HG02884 (cell line): ENCODE results near the gene ANKRD31.
"Not testable (repeated sequence)": the region's sequence is repeated elsewhere in the genome, so short reads cannot be mapped to it uniquely, and the experiment has no call there.

Experiments
- ATAC-seq: cut with Tn5 transposase; IDR thresholded peaks from one replicate; pipeline ENCODE4 v1.9.1; 2021; ENCODE audit warnings: mild to moderate bottlenecking, moderate library complexity; ENCODE audit not compliant: unreplicated experiment

ANKRD31 gene

DNA sequence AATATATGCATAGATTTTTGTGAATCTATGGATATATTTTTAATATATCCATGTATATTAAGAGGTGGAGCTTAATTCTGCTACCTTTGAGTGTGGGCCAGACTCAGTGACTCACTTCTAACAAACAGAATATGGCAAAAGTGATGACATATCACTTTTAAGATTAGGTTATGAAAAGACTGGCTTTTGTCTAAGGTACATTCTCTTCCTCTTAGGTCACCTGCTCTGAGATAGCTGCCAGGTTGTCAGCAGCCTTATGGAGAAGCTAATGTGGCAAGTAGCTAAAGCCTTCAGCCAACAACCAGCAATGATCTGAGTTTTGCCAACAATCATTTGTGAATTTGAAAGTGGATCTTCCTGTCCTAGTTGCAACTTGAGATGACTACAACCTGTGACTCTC is 83.8 kb downstream of the ANKRD31 start:
- no peak for ATAC-seq

DNA sequence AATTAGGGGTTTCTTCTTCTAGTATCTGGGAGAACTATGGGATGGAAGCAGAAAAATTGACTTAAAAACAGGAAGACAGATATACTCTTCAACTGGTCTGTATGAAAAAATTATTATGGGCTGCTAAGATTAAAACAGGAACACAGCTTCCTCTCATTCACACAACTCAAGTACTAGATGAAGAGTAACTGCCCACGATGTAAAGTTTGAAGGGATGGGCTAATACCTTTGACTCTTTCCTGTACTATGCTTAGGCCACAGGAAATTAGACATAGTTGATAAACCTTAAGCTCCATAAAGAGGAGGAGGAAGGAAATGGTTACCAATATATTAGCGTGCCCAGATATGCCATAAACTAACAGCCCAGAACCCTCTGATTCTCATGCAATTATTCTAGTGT is 88.6 kb downstream of the ANKRD31 start:
- ATAC-seq: no peak

DNA sequence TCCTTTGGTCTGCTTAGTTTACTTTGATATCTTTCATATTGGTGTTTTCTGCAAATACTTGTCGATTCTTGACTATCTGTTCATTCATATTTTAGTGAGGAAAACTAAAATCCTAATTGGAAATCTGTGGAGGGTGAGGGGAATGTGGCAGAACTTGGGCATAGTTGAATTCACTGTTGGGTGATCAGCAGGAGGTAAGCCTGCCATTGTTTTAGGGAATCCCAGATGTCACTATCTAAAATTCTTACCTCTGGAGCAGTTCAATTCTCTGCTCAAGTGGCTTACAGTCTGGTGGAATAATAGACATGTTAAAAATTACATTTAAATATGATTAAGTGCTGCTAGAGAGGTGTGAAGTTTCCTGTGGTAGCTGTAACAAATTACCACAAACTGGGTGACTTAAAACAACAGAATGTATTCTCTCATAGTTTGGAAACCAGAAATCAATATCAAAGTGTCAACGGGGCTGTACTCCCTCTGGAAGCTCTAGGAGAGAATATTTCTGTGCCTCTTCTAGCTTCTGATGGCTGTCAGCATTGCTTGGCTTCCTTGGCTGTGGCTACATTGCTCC is 94.0 kb downstream of the ANKRD31 start:
- ATAC-seq: no peak

DNA sequence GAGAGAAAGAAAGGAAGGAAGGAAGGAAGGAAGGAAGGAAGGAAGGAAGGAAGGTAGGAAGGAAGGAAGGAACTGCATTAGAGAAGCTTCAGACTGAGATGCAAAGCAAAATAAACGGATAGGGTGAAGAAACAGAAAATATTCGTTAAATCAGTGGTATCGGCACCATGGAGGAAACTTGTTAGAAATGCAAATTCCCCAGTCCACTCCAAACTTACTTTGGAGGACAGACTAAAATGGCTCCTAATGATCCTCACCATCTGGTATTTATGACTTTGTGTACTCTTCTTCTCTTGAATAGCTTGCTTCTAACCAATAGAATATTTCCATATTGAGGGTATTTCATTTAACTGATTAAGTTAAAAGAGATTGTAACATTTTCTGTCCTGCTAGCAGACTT is 96.4 kb downstream of the ANKRD31 start:
- ATAC-seq: no peak

DNA sequence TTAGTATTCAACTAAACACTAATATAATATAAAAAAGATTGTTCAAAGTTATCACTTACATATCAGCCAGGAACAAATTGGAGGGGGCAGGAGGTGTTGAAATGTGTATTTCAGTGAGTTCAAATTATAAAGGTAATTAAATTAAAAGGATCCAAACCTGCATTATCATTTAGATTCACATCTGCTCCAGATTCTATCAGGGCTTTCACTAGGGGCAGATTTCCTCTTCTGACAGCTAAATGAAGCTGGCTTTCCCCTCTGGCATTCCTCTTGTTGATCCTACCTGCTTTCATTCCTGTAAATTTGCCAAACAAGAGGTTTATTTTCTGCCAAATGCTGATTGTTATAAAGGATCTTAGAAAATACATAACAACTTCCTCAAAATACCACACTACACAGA is 98.0 kb downstream of the ANKRD31 start:
- ATAC-seq: no peak

DNA sequence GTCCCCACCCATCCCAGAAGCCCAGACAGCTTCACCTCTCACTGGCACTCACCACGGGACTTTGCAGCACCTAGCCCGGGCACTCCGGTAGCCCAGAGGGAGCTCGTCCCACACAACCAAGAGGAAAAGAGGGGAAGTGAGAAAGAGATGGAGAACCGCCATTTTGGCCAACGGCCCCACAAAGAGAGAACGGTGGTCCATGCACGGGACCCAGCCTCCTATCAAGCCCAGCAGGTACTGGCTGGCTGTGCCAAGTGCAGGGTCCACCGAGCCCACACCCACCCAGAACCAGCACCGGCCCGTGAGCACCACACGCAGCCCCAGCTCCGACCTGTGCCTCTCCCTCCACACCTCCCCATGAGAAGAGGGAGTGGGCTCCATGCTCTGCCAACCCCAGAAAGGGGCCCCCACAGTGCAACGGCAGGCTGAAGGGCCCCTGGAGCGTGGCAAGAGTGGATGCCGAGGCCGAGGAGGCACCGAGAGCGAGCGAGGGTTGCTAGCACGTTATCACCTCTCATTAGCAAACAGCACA is 105.8 kb downstream of the ANKRD31 start:
- ATAC-seq: no peak

DNA sequence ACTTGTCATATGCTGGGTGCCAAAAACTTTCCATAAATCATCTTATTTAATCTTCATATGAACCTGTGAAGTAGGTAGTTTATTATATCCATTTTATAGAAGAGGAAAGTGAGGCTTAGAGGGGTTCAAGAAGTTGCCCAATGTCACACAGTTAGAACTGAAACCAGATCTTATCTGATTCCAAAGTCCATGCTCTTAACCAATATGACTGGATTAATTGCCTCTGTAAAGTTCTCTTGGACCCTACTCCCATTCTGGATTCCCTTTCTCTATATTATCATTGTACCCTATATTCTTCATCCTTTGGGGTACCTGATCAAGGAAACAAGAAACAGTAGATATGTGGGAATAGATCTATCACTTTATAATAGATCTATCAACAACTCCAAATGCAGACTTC is 119.8 kb downstream of the ANKRD31 start:
- ATAC-seq: no peak

DNA sequence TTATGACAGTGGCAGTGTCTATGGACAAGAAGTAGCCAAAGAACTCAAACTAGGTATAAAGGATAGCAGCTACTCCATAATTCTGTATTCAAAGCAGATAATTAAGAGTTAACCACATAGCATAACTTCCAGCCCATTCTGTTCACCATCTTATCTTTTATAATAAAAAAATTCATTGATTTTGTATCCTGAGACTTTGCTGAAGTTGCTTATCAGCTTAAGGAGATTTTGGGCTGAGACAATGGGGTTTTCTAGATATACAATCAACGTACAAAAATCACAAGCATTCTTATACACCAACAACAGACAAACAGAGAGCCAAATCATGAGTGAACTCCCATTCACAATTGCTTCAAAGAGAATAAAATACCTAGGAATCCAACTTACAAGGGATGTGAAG is 122.4 kb downstream of the ANKRD31 start:
- not testable (repeated sequence) for ATAC-seq

DNA sequence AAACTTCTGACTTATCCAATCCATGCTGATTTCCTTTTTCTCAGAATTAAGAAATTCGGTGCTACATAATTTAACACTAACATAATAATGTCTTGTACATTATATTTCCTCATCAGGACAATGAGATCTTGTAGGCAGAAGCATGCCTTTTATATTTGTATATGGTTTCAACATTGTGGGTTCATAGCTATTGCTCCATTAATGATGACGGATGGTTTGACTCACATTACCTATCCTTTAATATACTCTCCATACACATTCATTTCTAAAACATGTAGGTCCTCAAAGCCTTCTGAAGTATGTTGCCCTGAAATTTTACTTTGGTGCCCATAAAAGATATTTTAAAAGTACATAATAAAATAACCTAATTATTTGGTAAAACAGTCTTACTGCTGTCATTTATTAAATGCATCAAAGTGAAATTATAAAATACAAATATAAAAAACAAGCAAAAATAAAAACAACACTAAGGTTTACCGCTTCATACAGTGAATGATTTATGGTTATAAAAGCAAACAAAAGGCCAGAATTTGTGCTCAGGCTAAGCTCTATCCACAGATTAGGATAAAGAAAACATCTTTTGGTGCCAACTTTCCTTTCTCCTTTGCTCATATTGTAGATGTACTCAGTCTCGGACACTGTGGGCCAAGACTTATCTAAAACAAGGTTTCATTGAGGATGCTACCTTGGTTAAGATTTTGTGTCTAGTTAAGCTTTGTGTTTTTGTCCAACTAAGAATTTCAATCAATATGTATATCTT is 123.1 kb downstream of the ANKRD31 start:
- ATAC-seq: no peak

DNA sequence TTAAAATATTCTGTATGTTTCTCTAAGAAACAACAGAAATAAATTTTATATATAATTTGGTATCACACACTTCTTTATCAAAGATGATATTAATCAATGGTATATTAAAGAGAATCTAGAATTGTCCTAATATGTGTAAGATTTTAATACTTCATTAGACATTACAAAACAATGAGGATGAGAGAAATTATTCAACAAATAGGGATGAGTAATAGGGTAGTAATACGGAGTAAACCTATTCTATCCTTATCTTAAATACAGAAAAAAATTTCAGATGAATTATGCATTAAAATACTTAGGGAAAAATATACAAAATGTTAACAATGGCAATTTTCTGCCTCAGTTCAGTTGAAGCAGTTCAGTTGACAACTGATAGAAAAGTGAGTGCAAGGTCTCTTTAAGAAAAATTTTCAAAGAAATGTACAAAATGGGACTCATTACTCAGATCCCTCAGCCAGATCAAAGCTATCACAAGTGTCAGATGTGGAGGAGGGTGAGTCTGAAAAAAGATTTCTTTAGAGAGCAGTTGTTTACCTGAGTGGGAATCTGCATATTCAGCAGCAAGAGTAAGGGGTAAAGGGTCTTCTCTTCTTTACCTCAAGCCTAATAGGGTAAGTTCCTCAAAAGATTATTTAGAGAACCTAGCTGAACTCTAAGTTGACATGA is 127.6 kb downstream of the ANKRD31 start:
- ATAC-seq: no peak

DNA sequence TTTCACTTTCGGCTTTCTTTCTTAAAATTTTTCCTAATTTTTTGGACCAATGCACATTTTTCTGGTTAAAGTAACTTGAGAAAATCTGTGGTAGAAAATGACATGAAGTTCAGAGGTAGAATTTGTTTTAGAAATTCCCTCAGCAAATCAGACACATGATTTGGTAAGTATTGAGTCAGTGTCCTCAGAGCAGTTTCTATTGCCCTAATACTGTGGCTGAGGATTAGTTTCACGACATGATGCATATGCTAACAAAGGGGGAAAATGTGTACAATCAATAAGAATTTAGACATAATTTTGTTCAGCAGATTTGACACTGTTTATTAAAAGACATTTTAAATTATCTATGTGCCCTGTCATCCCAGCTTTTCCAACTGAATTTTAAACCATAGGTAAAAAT is 128.2 kb downstream of the ANKRD31 start:
- no peak for ATAC-seq

DNA sequence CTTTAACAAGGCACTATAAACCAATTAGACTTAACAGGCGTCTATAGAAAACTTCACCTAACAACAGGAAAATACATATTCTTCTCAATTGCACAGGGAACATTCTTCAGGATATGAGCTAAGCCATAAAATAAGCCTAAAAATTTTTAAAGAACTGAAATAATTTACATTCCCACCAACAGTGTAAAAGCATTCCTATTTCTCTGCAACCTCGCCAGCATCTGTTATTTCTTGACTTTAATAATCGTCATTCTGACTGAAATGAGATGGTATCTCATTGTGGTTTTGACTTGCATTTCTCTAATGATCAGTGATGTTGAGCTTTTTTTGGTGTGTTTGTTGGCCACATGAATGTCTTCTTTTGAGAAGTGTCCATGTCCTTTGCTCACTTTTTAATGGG is 140.7 kb downstream of the ANKRD31 start:
- not testable (repeated sequence) for ATAC-seq

DNA sequence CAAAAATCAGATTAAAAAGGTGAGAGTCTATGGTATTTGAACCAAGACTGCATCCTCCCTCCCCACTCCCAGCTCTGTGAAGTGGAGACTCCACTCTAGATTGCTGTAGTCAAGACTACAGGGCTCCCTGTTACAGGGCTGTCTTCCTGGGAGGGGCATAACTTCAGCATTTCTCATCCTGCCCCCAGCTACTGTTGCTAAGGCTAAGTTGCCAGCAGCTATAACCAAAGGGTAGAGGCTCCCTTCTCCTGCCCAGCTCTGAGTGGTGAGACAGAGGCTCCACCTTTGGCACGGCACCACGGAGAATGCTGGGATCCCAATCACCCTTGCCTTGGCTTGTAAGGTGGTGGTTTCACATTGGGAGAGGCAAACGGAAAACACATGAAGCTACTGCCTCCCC is 145.1 kb downstream of the ANKRD31 start:
- no peak for ATAC-seq

DNA sequence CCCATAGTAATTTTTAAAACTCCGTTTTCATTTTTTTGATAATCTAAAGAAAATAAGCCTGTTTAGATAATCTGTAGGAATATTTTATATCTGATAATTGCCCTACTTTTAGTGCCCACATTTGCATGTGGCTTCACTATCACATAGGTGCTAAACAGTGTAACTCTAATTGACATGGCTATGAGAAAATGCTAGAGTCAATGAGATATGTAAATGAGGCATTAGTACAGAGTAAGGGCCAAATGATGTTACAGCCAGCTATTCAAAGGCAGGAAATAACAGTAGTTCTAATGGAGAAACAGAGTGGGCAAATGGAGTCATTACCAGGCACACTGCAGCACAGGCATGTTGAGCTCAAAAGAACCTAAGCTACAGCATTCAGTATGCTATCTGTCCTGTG is 147.0 kb downstream of the ANKRD31 start:
- no peak for ATAC-seq

DNA sequence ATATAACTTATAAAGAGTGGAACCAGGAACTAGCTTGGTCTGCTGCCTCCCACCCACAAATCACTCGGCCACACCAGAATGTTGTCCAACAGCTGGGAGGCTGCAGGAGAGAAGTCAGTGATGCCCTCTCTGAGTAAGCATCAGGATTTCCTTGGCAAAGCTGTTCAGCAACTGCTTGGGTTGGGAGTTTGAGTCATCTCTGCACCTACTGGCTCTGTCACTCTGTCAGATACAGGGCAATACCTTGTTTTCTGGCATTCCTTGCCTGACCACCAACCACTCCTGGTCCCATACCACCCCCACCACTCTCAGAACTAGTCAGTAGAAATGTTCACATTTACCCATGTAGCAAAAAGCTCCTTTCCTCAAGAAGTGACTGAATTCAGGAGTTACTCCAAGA is 147.5 kb downstream of the ANKRD31 start:
- ATAC-seq: no peak

DNA sequence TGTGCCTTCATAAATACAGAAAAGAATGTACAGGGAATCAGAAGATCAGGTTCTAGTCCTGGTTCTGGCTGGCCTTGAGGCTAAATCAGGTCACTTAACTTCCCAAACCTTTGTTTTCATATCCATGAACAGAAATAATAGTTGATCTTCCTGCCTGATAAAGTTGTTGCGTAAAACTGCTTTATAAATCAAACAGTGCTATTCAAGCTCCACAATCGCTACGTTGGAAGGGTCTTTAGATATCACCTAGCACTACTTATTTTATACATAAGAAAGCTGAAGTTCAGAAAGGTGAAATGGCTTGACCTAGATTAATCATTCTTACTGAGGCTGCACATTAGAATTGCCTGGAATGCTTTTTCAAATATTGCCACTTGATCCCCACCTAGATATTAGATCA is 148.0 kb downstream of the ANKRD31 start:
- ATAC-seq: no peak

DNA sequence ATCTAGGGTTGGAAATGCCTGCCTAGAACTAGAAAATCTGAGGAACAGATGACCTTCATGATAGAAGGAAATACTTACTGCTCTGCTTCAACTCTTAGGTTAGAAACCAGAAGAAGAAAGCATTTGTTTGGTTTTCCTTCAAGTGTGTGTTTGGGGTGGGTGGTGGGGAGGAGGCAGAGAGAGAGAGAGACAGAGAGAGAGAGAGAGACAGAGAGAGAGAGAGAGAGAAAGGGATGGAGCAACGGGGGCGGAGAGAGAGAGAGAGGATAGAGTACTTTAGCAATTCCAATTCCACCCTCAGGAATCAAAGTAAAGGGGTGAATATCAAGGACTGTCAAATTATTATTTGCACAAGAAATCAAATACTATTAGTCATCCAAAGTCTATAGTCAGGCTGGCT is 155.2 kb downstream of the ANKRD31 start:
- no peak for ATAC-seq

DNA sequence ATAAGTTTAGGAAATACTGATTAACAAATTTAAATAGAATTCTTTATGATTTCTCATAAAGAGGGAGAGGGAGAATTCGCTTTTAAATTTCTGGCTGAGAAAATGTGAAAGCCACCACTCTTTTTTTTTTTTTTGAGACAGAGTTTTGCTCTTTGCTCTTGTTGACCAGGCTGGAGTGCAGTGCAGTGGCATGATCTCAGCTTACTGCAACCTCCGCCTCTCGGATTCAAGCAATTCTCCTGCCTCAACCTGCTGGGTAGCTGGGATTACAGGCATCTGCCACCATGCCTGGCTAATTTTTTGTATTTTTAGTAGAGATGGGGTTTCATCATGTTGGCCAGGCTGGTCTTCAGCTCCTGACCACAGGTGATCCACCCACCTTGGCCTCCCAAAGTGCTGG is 157.3 kb downstream of the ANKRD31 start:
- ATAC-seq: not testable (repeated sequence)

DNA sequence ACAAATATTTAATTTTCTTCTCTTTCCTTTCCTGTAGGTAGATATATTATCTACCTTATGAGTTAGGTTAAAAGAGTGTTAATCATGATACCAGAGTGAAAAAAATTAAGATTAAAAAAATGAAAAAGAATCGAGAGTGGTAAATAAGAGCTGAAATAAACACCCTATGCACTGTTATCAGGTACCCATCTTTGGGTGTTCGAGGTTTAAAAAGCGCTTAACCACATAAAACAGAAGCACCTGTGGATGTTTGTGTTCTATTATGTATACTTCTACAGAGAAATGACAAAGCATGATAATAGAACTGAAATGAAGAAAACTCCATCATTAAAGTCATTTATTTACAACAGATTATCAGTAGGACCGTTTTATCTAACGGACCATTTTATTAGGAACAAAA is 158.7 kb downstream of the ANKRD31 start:
- ATAC-seq: no peak

DNA sequence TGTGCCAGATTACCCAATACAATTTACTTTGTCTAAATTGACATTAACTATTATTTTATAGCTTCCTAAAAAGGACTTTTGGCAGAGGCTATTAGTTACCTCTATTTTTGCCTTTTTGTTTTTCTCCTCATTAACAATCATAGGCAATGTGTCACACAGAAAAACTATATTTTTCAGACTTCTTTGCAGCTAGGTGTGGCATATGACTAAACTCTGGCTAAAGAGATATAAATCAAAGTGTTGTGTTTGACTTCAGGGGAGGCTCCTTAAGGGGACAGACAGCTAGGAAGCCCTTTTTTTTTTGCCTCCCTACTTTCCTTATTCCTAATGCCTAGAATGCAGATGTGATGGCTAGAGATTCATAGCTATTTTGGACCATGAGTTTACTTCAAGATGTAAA is 164.6 kb downstream of the ANKRD31 start:
- no peak for ATAC-seq

DNA sequence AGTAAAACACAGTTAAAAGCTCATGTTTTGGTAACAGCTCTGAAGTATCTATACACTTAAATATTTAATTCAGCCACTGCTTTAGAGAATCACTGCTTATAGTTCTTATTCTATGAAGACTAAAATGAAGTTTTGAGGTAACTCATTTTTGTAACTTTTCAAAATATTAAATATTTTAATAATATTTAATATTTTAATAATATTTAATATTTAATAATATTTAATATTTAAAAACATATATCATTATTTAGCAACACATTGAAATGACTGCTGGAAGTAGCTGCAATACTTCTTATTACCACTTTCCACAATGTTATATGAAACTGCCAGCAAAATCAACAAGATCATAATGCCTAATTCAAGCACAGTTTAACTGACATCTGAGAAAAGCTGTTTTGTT is 165.6 kb downstream of the ANKRD31 start:
- ATAC-seq: no peak

DNA sequence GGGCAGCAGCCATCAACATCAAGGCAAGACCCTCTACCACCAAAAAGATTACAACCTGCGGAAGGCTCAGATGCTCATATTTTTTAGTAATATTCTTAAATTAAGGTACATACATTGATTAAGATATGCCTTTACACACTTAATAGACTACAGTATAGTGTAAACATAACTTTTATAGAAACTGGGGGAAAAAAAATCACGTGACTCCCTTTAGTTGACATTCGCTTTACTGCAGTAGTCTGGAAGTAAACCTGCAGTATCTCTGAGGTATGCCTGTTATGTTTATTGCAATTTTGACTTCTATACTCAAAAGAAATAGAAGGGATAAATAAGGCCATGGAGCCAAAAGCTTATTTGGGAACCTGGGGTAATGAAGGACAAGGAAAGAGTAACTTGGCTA is 169.2 kb downstream of the ANKRD31 start:
- ATAC-seq: no peak
